ENCODE data around the gene CLTC.

CLTC gene

DNA sequence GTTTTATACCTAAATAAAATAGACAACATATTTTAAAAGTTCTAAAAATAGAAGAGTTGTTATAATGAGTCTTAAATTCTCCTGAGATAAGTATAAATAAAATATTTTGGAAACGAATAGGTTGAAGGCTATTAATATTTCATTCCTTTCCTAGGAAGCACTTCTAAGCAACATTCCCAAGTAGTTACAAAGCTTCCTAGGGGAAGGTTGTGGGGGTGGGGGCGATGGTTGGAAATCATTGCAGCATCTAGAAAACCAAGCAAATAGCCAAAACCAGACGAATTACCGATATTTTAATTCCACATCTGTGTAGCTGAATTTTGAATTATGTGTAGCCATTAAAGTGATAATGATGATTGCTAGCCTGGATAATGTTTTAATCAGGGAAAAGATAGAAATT is 60.6 kb downstream of the CLTC start:
- CTCF ChIA-PET, result no interaction called here
- POLR2A ChIA-PET, result no interaction called here
- TF ChIP-seq, protein P1, sequence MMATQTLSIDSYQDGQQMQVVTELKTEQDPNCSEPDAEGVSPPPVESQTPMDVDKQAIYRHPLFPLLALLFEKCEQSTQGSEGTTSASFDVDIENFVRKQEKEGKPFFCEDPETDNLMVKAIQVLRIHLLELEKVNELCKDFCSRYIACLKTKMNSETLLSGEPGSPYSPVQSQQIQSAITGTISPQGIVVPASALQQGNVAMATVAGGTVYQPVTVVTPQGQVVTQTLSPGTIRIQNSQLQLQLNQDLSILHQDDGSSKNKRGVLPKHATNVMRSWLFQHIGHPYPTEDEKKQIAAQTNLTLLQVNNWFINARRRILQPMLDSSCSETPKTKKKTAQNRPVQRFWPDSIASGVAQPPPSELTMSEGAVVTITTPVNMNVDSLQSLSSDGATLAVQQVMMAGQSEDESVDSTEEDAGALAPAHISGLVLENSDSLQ (IDR thresholded peaks at IDR 0.05), result no peak
- TF ChIP-seq ELF4 (IDR thresholded peaks at IDR 0.05) (no peak), NFRKB (IDR thresholded peaks at IDR 0.05) (no peak), FOXK2 (IDR thresholded peaks at IDR 0.05) (no peak), CTBP1 (IDR thresholded peaks at IDR 0.05; ENCODE audit: borderline replicate concordance) (no peak), FOXM1 (IDR thresholded peaks at IDR 0.05; ENCODE audit: borderline replicate concordance) (no peak), ZNF384 (IDR thresholded peaks at IDR 0.05) (no peak), SUZ12 (IDR thresholded peaks at IDR 0.05) (no peak), TARDBP (IDR thresholded peaks at IDR 0.05) (no peak), LEF1 (IDR thresholded peaks at IDR 0.05; ENCODE audit: borderline replicate concordance) (no peak), BHLHE40 (IDR thresholded peaks at IDR 0.05; ENCODE audit: borderline replicate concordance) (no peak), HDGF (IDR thresholded peaks at IDR 0.05; ENCODE audit: borderline replicate concordance) (no peak), L3MBTL2 (conservative IDR thresholded peaks at IDR 0.05) (no peak), SP1 (IDR thresholded peaks at IDR 0.05) (no peak), FOXA1 (IDR thresholded peaks at IDR 0.05) (no peak), ARNT (IDR thresholded peaks at IDR 0.05) (no peak)
- no peak for DNase-seq (ENCODE audit: extremely low spot score)

DNA sequence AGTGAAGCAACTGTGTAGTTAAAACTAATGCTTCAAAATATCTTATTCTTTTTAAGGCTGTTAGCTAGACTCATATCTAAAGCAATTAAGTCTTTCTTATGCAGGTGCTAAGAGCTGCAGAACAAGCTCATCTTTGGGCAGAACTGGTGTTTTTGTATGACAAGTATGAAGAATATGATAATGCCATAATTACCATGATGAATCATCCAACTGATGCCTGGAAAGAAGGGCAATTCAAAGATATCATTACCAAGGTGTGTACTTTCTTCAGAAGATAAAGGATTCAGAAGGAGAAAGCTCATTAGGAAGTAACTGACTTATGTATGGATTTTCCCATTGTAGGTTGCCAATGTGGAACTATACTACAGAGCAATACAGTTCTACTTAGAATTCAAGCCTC is 63.6 kb downstream of the CLTC start:
- CTCF ChIA-PET, result no interaction called here
- no peak for DNase-seq (ENCODE audit: extremely low spot score)
- POLR2A ChIA-PET, result interaction anchor here (1.0 to 2.6 kb wide), 2 partner anchors 24 to 64 kb away, joined by 3 to 10 read pairs; partner anchors contain the start of genes CLTC, PTRH2 and VMP1
- no peak for TF ChIP-seq NFRKB (IDR thresholded peaks at IDR 0.05)
- no peak for TF ChIP-seq FOXK2 (IDR thresholded peaks at IDR 0.05)
- no peak for TF ChIP-seq LEF1 (IDR thresholded peaks at IDR 0.05; ENCODE audit: borderline replicate concordance)
- TF ChIP-seq FOXA1 (IDR thresholded peaks at IDR 0.05), result no peak
- TF ChIP-seq ELF4 (IDR thresholded peaks at IDR 0.05), result no peak
- TF ChIP-seq TARDBP (IDR thresholded peaks at IDR 0.05), result no peak
- no peak for TF ChIP-seq ZNF384 (IDR thresholded peaks at IDR 0.05)
- no peak for TF ChIP-seq SP1 (IDR thresholded peaks at IDR 0.05)
- TF ChIP-seq HDGF (IDR thresholded peaks at IDR 0.05; ENCODE audit: borderline replicate concordance), result no peak
- no peak for TF ChIP-seq L3MBTL2 (conservative IDR thresholded peaks at IDR 0.05)
- TF ChIP-seq ARNT (IDR thresholded peaks at IDR 0.05), result no peak
- TF ChIP-seq CTBP1 (IDR thresholded peaks at IDR 0.05; ENCODE audit: borderline replicate concordance), result no peak
- TF ChIP-seq, protein P1 (IDR thresholded peaks at IDR 0.05), result no peak
- no peak for TF ChIP-seq FOXM1 (IDR thresholded peaks at IDR 0.05; ENCODE audit: borderline replicate concordance)
- no peak for TF ChIP-seq SUZ12 (IDR thresholded peaks at IDR 0.05)

DNA sequence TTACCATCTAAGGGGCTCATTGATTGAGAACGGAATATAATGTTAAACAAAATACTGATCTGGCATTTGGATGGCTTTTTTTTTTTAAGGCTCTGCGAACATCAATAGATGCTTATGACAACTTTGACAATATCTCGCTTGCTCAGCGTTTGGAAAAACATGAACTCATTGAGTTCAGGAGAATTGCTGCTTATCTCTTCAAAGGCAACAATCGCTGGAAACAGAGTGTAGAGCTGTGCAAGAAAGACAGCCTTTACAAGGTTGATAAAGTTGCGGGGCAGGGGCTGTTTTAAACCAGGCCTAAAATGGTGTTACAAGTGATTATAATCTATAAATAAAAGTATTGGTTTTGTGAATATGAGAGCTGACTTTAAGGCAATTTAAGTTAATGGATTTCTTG is 65.3 kb downstream of the CLTC start:
- DNase-seq (ENCODE audit: extremely low spot score), result no peak
- no peak for TF ChIP-seq CTBP1 (IDR thresholded peaks at IDR 0.05; ENCODE audit: borderline replicate concordance)
- TF ChIP-seq ARNT (IDR thresholded peaks at IDR 0.05), result no peak
- TF ChIP-seq ZNF384 (IDR thresholded peaks at IDR 0.05), result no peak
- no peak for TF ChIP-seq TARDBP (IDR thresholded peaks at IDR 0.05)
- TF ChIP-seq FOXK2 (IDR thresholded peaks at IDR 0.05), result no peak
- TF ChIP-seq NFRKB (IDR thresholded peaks at IDR 0.05), result no peak
- no peak for TF ChIP-seq L3MBTL2 (conservative IDR thresholded peaks at IDR 0.05)
- no peak for TF ChIP-seq BHLHE40 (IDR thresholded peaks at IDR 0.05; ENCODE audit: borderline replicate concordance)
- TF ChIP-seq ELF4 (IDR thresholded peaks at IDR 0.05), result no peak
- TF ChIP-seq FOXM1 (IDR thresholded peaks at IDR 0.05; ENCODE audit: borderline replicate concordance), result no peak
- TF ChIP-seq SP1 (IDR thresholded peaks at IDR 0.05), result no peak
- TF ChIP-seq FOXA1 (IDR thresholded peaks at IDR 0.05), result no peak
- TF ChIP-seq, protein P1 (IDR thresholded peaks at IDR 0.05), result no peak
- TF ChIP-seq SUZ12 (IDR thresholded peaks at IDR 0.05), result no peak
- TF ChIP-seq LEF1 (IDR thresholded peaks at IDR 0.05; ENCODE audit: borderline replicate concordance), result no peak
- TF ChIP-seq HDGF (IDR thresholded peaks at IDR 0.05; ENCODE audit: borderline replicate concordance), result no peak
- ChIA-PET CTCF (no interaction called here), POLR2A (interaction anchor here (2.6 kb wide), 1 partner anchor 22 kb away, joined by 10 read pairs; the partner anchor contains the start of genes PTRH2 and VMP1)

DNA sequence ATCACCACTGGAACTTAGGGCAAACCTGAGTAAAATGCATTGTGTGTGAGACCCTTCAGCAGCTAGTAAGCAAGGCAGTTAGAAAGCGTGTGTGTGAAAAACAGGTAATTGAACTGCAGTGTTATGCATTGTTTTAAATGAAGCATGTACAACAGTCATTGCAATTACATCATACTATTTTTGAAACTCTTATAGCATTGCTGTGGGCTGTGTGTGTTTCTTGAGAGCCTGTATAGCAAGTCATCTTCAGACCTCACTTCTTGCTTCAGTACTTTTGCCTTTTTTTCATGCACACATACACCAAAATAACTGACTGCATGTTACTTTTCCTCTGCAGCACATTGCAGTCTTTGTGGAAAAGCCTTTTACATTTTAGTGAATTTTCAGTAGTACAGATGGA is 68.3 kb downstream of the CLTC start:
- POLR2A ChIA-PET, result no interaction called here
- CTCF ChIA-PET, result no interaction called here
- TF ChIP-seq, protein P1 (IDR thresholded peaks at IDR 0.05), result no peak
- no peak for TF ChIP-seq FOXK2 (IDR thresholded peaks at IDR 0.05)
- TF ChIP-seq L3MBTL2 (conservative IDR thresholded peaks at IDR 0.05), result no peak
- no peak for TF ChIP-seq ZNF384 (IDR thresholded peaks at IDR 0.05)
- no peak for TF ChIP-seq NFRKB (IDR thresholded peaks at IDR 0.05)
- no peak for TF ChIP-seq FOXA1 (IDR thresholded peaks at IDR 0.05)
- no peak for TF ChIP-seq BHLHE40 (IDR thresholded peaks at IDR 0.05; ENCODE audit: borderline replicate concordance)
- no peak for TF ChIP-seq CTBP1 (IDR thresholded peaks at IDR 0.05; ENCODE audit: borderline replicate concordance)
- TF ChIP-seq ELF4 (IDR thresholded peaks at IDR 0.05), result no peak
- no peak for TF ChIP-seq FOXM1 (IDR thresholded peaks at IDR 0.05; ENCODE audit: borderline replicate concordance)
- TF ChIP-seq SUZ12 (IDR thresholded peaks at IDR 0.05), result no peak
- no peak for TF ChIP-seq HDGF (IDR thresholded peaks at IDR 0.05; ENCODE audit: borderline replicate concordance)
- TF ChIP-seq ARNT (IDR thresholded peaks at IDR 0.05), result no peak
- TF ChIP-seq SP1 (IDR thresholded peaks at IDR 0.05), result no peak
- TF ChIP-seq LEF1 (IDR thresholded peaks at IDR 0.05; ENCODE audit: borderline replicate concordance), result no peak
- no peak for DNase-seq (ENCODE audit: extremely low spot score)

DNA sequence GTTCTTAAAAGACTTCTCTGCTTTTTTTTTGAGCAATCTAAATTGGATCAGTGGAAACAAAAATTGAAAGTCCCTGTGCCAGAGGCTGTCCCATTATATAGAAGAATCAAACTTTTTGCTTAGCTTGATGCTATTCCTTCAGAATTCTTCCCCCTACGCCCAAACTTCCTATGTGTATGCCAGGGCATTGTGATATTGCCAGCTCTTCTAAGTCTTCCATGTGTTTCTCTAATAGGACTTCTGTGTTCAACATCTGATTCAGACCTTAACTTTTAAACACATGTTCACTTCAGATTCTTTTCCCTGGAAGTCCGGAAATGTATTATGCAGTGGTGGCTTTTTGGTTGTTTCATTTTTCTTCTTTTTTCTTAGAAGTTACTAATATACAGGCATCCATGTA is 68.8 kb downstream of the CLTC start:
- POLR2A ChIA-PET, result no interaction called here

More for the DNA sequence above, 68.8 kb downstream of the CLTC start:
- TF ChIP-seq CTBP1 (IDR thresholded peaks at IDR 0.05; ENCODE audit: borderline replicate concordance) (no peak), FOXA1 (IDR thresholded peaks at IDR 0.05) (no peak), FOXK2 (IDR thresholded peaks at IDR 0.05) (no peak), TARDBP (IDR thresholded peaks at IDR 0.05) (no peak), LEF1 (IDR thresholded peaks at IDR 0.05; ENCODE audit: borderline replicate concordance) (no peak), ZNF384 (IDR thresholded peaks at IDR 0.05) (no peak), L3MBTL2 (conservative IDR thresholded peaks at IDR 0.05) (no peak), FOXM1 (IDR thresholded peaks at IDR 0.05; ENCODE audit: borderline replicate concordance) (no peak), HDGF (IDR thresholded peaks at IDR 0.05; ENCODE audit: borderline replicate concordance) (no peak), SUZ12 (IDR thresholded peaks at IDR 0.05) (no peak), NFRKB (IDR thresholded peaks at IDR 0.05) (no peak), SP1 (IDR thresholded peaks at IDR 0.05) (no peak), ARNT (IDR thresholded peaks at IDR 0.05) (no peak), ELF4 (IDR thresholded peaks at IDR 0.05) (no peak), BHLHE40 (IDR thresholded peaks at IDR 0.05; ENCODE audit: borderline replicate concordance) (no peak)
- TF ChIP-seq, protein P1 (IDR thresholded peaks at IDR 0.05), result no peak
- no peak for DNase-seq (ENCODE audit: extremely low spot score)
- CTCF ChIA-PET, result no interaction called here
